HG03280 (cell line): Measurements from ENCODE around the gene IL10RB.

Source experiments
- ATAC-seq: cut with Tn5 transposase; IDR thresholded peaks from one replicate; pipeline ENCODE4 v1.9.1; 2021; ENCODE audit warnings: mild to moderate bottlenecking, moderate library complexity; ENCODE audit not compliant: unreplicated experiment

IL10RB gene

GRCh38 chr21:33325222-33326067 lies 59.3 kb downstream of the IL10RB start:
- peak; percentile 35 for ATAC-seq

- no peak for ATAC-seq
Measured at GRCh38 chr21:33327326-33327725, 61.2 kb downstream of the IL10RB start.

GRCh38 chr21:33327792-33328433 lies 61.7 kb downstream of the IL10RB start:
- no peak for ATAC-seq

- ATAC-seq = no peak
Measured at GRCh38 chr21:33330726-33331125, 64.6 kb downstream of the IL10RB start.

GRCh38 chr21:33332143-33332542 lies 66.0 kb downstream of the IL10RB start:
- peak; percentile 74 for ATAC-seq

- ATAC-seq = no peak
Measured at GRCh38 chr21:33334191-33334590, 68.0 kb downstream of the IL10RB start.

- ATAC-seq = no peak
Measured at GRCh38 chr21:33334824-33335223, 68.7 kb downstream of the IL10RB start.

GRCh38 chr21:33339135-33339534 lies 73.0 kb downstream of the IL10RB start:
- no peak for ATAC-seq

GRCh38 chr21:33339918-33340317 lies 73.8 kb downstream of the IL10RB start:
- no peak for ATAC-seq

GRCh38 chr21:33345751-33346238 lies 79.6 kb downstream of the IL10RB start:
- no peak for ATAC-seq
